Activated naive CD4-positive, alpha-beta T cell (primary cell): ENCODE data around the gene NTHL1.

ENCODE experiments used
- DNase-seq, 4 experiments: peaks; one replicate each; lab custom pipeline; 2025; lab: John Stamatoyannopoulos, UW

Gene NTHL1

GRCh38 chr16:2047330-2048115, at the start of gene NTHL1, which contains the start of gene TSC2:
Gene NTHL1, minus strand, starts transcription at chr16:2047834. Its CDS starts 11 bp downstream, at chr16:2047823.
Gene TSC2, plus strand, starts transcription at chr16:2047985. Its CDS starts 631 bp downstream, at chr16:2048616.
- DNase-seq, result peak; percentile 81 to 86 (median 83)

GRCh38 chr16:2096853-2097595, 49.4 kb upstream of the NTHL1 start:
- no peak for DNase-seq

GRCh38 chr16:2095918-2096582, 48.4 kb upstream of the NTHL1 start:
- no peak for DNase-seq

- no peak for DNase-seq
Measured at GRCh38 chr16:2095315-2095853, 47.8 kb upstream of the NTHL1 start.

GRCh38 chr16:2093793-2094192, 46.2 kb upstream of the NTHL1 start:
- no peak for DNase-seq

- DNase-seq, result no peak
Measured at GRCh38 chr16:2092866-2093265, 45.2 kb upstream of the NTHL1 start.

GRCh38 chr16:2092256-2092620, 44.6 kb upstream of the NTHL1 start:
- no peak for DNase-seq

- DNase-seq, result no peak
Measured at GRCh38 chr16:2091547-2092255, 44.1 kb upstream of the NTHL1 start.

GRCh38 chr16:2090777-2091546, 43.3 kb upstream of the NTHL1 start:
- no peak for DNase-seq

GRCh38 chr16:2090481-2090776, 42.8 kb upstream of the NTHL1 start:
- DNase-seq, result no peak

GRCh38 chr16:2089706-2090480, 42.3 kb upstream of the NTHL1 start:
- no peak for DNase-seq

- DNase-seq, result no peak
Measured at GRCh38 chr16:2088759-2089358, 41.2 kb upstream of the NTHL1 start.

GRCh38 chr16:2087748-2088631, 40.4 kb upstream of the NTHL1 start:
- DNase-seq, result no peak

- DNase-seq, result no peak
Measured at GRCh38 chr16:2086812-2087747, 39.4 kb upstream of the NTHL1 start.

- no peak for DNase-seq
Measured at GRCh38 chr16:2086106-2086742, 38.6 kb upstream of the NTHL1 start.

- no peak for DNase-seq
Measured at GRCh38 chr16:2085669-2086068, 38.0 kb upstream of the NTHL1 start.

- no peak for DNase-seq
Measured at GRCh38 chr16:2084895-2085625, 37.4 kb upstream of the NTHL1 start.
